PC-9 (cell line): Measurements from ENCODE around the gene PAK2.

ENCODE experiments used
- CTCF ChIP-seq: fragments of 200-600 bp; sonication (generic); conservative IDR thresholded peaks from 2 replicates; pipeline ENCODE4 v1.6.1; 2017; ENCODE audit warnings: mixed run types, antibody characterized with exemption, mild to moderate bottlenecking, moderate library complexity
- EZH2 ChIP-seq: fragments of 200-600 bp; sonication (generic); IDR thresholded peaks from 2 replicates; pipeline ENCODE4 v1.8.0; 2017; ENCODE audit warnings: antibody characterized with exemption, low read depth

GRCh38 chr3:196739671-196740480, at the start of gene PAK2:
- no peak for TF ChIP-seq CTCF
- TF ChIP-seq EZH2, result no peak
